ENCODE measurements around the gene CTSS. TPM values are rescaled to one million over a fixed set of nuclear protein-coding genes. Genes with fewer than 3 reads are reported as not detected.

CTSS gene
- total RNA-seq, 4 donors from 2014 or later, result 235 to 454 (median 330) TPM

DNA sequence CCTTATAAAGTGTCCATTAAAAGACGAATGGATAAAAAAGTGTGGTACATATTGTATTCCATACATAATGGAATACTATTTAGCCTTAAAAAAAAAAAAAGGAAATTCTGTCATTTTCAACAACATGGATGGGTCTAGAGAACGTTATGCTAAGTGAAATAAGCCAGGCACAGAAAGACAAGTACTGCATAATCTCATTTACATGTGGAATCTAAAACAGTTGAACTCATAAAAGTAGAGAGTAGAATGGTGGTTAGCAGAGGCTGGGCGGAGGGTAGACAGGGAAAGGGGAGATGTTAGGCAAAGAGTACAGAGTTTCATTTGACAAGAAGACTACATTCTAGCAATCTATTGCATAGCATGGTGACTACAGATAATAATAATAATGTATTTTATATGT is 2.6 kb downstream of the CTSS start:
- Histone ChIP-seq H3K4me3 (peak overlapping the region in 1 of 4 donors; percentile 61), H3K36me3 (peaks cover 0 to 7% (median 0%) of the 10 kb centered on the region in 4 donors), H3K4me1 (peaks cover 0 to 28% (median 14%) of the 10 kb centered on the region in 4 donors), H3K27me3 (no peaks in the 10 kb centered on the region), H3K27ac (peak overlapping the region in 1 of 4 donors; percentile 87), H3K9me3 (no peaks in the 10 kb centered on the region)
- 71 to 78% methylated on average over 3 of the region's 3 CpGs for WGBS, 2 donors (ENCODE audit: low coverage in 1 of 2)
- DNase-seq, result no peak
- in situ Hi-C loops (cut with MboI; ENCODE audit: low pct_ligation_motif_present in 1 of 4, low pct_unique_long_range_greater_than_20kb in 1 of 4, low sequenced_read_pairs in 3 of 4), result no loop called here
- TF ChIP-seq EP300 (IDR thresholded peaks at IDR 0.05; ENCODE audit: low read depth) (no peak), POLR2A (IDR thresholded peaks at IDR 0.05) (no peak), POLR2AphosphoS5 (IDR thresholded peaks at IDR 0.05) (no peak)
- TF ChIP-seq, protein P1, sequence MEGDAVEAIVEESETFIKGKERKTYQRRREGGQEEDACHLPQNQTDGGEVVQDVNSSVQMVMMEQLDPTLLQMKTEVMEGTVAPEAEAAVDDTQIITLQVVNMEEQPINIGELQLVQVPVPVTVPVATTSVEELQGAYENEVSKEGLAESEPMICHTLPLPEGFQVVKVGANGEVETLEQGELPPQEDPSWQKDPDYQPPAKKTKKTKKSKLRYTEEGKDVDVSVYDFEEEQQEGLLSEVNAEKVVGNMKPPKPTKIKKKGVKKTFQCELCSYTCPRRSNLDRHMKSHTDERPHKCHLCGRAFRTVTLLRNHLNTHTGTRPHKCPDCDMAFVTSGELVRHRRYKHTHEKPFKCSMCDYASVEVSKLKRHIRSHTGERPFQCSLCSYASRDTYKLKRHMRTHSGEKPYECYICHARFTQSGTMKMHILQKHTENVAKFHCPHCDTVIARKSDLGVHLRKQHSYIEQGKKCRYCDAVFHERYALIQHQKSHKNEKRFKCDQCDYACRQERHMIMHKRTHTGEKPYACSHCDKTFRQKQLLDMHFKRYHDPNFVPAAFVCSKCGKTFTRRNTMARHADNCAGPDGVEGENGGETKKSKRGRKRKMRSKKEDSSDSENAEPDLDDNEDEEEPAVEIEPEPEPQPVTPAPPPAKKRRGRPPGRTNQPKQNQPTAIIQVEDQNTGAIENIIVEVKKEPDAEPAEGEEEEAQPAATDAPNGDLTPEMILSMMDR (IDR thresholded peaks at IDR 0.05), result no peak
- intact Hi-C loops (cut with DNase I; ENCODE audit: low total_unique reads), result no loop called here

DNA sequence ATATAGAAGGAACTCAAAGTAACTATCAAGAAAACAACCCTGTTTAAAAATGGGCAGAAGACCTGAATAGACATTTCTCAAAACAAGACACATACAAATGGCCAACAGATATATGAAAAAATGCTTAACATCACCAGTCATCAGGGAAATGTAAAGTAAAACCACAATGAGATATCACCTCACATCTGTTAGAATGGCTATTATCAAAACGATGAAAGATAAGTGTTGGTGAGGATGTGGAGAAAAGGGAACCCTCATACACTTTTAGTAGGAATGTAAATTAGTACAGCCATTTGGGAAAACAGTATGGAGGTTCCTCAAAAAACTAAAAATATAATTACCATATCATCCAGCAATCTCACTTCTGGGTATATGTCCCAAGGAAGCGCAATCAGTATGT is 3.0 kb downstream of the CTSS start:
- 83 to 96% methylated on average over 2 of the region's 2 CpGs for WGBS, 2 donors (ENCODE audit: low coverage in 1 of 2)
- no peaks in the 10 kb centered on the region for H3K9me3 ChIP-seq
- peaks cover 0 to 7% (median 0%) of the 10 kb centered on the region in 4 donors for H3K36me3 ChIP-seq
- intact Hi-C loops (cut with DNase I; ENCODE audit: low total_unique reads) (no loop called here), in situ Hi-C loops (cut with MboI; ENCODE audit: low pct_ligation_motif_present in 1 of 4, low pct_unique_long_range_greater_than_20kb in 1 of 4, low sequenced_read_pairs in 3 of 4) (no loop called here)
- H3K27ac ChIP-seq, result no peak overlapping the region
- H3K27me3 ChIP-seq, result no peaks in the 10 kb centered on the region
- H3K4me1 ChIP-seq, result peaks cover 0 to 28% (median 14%) of the 10 kb centered on the region in 4 donors
- no peak for DNase-seq
- no peak overlapping the region for H3K4me3 ChIP-seq
- TF ChIP-seq, protein P1 (IDR thresholded peaks at IDR 0.05), result no peak
- TF ChIP-seq POLR2A (IDR thresholded peaks at IDR 0.05), result no peak

DNA sequence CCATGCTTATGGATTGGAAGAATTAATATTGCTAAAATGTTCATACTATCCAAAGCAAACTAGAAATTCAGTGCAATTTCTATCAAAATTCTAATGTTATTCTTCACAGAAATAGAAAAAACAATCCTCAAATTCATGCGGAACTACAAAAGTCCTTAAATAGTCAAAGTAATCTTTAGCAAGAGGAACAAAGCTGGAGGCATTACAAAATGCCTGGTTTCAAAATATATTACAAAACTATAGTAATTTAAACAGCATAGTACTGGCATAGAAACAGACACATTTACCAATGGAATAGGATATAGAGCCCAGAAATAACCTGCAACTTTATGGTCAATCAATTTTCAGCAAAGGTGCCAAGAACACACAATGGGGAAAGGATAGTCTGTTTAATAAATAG is 3.8 kb downstream of the CTSS start:
- in situ Hi-C loops (cut with MboI; ENCODE audit: low pct_ligation_motif_present in 1 of 4, low pct_unique_long_range_greater_than_20kb in 1 of 4, low sequenced_read_pairs in 3 of 4), result no loop called here

DNA sequence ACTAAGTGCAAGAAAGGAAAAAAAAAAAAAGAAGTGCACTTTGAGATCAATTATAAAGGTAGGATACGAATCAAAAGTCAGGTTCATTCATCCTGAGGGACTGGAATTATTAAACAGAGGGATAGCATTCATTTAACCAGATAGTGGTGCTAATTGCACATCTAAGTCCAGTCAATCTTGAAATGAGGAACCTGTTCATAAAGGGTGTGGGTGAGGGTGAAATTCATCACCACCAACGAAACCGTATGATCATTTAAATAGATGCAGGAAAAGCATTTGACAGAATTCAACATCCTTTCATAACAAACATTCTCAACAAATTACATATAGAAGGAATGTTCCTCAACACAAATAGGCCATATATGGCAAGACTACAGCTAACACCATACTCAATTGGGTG is 5.6 kb downstream of the CTSS start:
- H3K27me3 ChIP-seq, result no peaks in the 10 kb centered on the region
- no peaks in the 10 kb centered on the region for H3K9me3 ChIP-seq
- peaks cover 0 to 24% (median 2%) of the 10 kb centered on the region in 4 donors for H3K36me3 ChIP-seq
- H3K27ac ChIP-seq, result no peak overlapping the region
- in situ Hi-C loops (cut with MboI; ENCODE audit: low pct_ligation_motif_present in 1 of 4, low pct_unique_long_range_greater_than_20kb in 1 of 4, low sequenced_read_pairs in 3 of 4), result no loop called here
- peaks cover 0 to 19% (median 11%) of the 10 kb centered on the region in 4 donors for H3K4me1 ChIP-seq
- intact Hi-C loops (cut with DNase I; ENCODE audit: low total_unique reads), result no loop called here
- TF ChIP-seq POLR2AphosphoS5 (IDR thresholded peaks at IDR 0.05), result no peak
- no peak for TF ChIP-seq EP300 (IDR thresholded peaks at IDR 0.05; ENCODE audit: low read depth)
- TF ChIP-seq POLR2A (IDR thresholded peaks at IDR 0.05), result no peak
- TF ChIP-seq, protein P1 (IDR thresholded peaks at IDR 0.05), result no peak
- 62 to 70% methylated on average over 3 of the region's 3 CpGs for WGBS, 2 donors (ENCODE audit: low coverage in 1 of 2)
- H3K4me3 ChIP-seq, result no peak overlapping the region
- DNase-seq, result no peak

More for the DNA sequence above, 3.8 kb downstream of the CTSS start:
- no peaks in the 10 kb centered on the region for H3K9me3 ChIP-seq
- 85 to 92% methylated on average over 1 of the region's 1 CpG for WGBS, 2 donors (ENCODE audit: low coverage in 1 of 2)
- TF ChIP-seq EP300 (IDR thresholded peaks at IDR 0.05; ENCODE audit: low read depth), result no peak
- TF ChIP-seq POLR2A (IDR thresholded peaks at IDR 0.05), result no peak
- TF ChIP-seq, protein P1 (IDR thresholded peaks at IDR 0.05), result no peak
- TF ChIP-seq POLR2AphosphoS5 (IDR thresholded peaks at IDR 0.05), result no peak
- H3K4me3 ChIP-seq, result no peak overlapping the region
- H3K27me3 ChIP-seq, result no peaks in the 10 kb centered on the region
- peaks cover 0 to 13% (median 2%) of the 10 kb centered on the region in 4 donors for H3K36me3 ChIP-seq
- DNase-seq, result no peak
- H3K27ac ChIP-seq, result no peak overlapping the region
- H3K4me1 ChIP-seq, result peaks cover 0 to 28% (median 14%) of the 10 kb centered on the region in 4 donors
- intact Hi-C loops (cut with DNase I; ENCODE audit: low total_unique reads), result no loop called here
